WTC11 (cell line): ENCODE results near the gene DNAH8. TPM values are rescaled to one million over a fixed set of nuclear protein-coding genes. Genes with fewer than 3 reads are reported as not detected.

ENCODE experiments used
- ATAC-seq: fragments of 200-7000 bp; cut with Tn5 transposase; 2 replicates; pipeline ENCODE4 v1.10.0; 2021; ENCODE audit warnings: mild to moderate bottlenecking, moderate library complexity
- CTCF ChIA-PET: fragments of 300-600 bp; sonication (Branson Sonifier 250); formaldehyde crosslinking; loops from one replicate; lab custom pipeline; 2021; ENCODE audit warnings: antibody characterized with exemption; lab: Charles Lee
- POLR2A ChIA-PET: fragments of 350-600 bp; sonication (Branson Sonifier 250); formaldehyde crosslinking; loops from one replicate; lab custom pipeline; 2021; ENCODE audit warnings: antibody characterized with exemption; lab: Charles Lee
- DNase-seq: peaks from one replicate; pipeline ENCODE4 v3.0.0; 2021; ENCODE audit warnings: low spot score
- H3K27ac Mint-ChIP-seq: 2 replicates; pipeline ENCODE4 v1.8.0; 2021; ENCODE audit warnings: mixed read lengths
- H3K27me3 Mint-ChIP-seq: 2 replicates; pipeline ENCODE4 v1.8.0; 2021; ENCODE audit warnings: low read depth, mild to moderate bottlenecking, moderate library complexity, mixed read lengths
- H3K36me3 Mint-ChIP-seq: 2 replicates; pipeline ENCODE4 v1.8.0; 2021; ENCODE audit warnings: mixed read lengths
- H3K4me1 Mint-ChIP-seq: 2 replicates; pipeline ENCODE4 v1.8.0; 2022; ENCODE audit warnings: mixed read lengths
- H3K4me3 Mint-ChIP-seq: 2 replicates; pipeline ENCODE4 v1.8.0; 2021; ENCODE audit warnings: mild to moderate bottlenecking, moderate library complexity, mixed read lengths
- H3K9me3 Mint-ChIP-seq: 2 replicates; pipeline ENCODE4 v1.8.0; 2021; ENCODE audit warnings: mixed read lengths
- CREB1 ChIP-seq: sonication (generic); formaldehyde crosslinking; IDR thresholded peaks from 2 replicates; pipeline ENCODE4 v1.8.0; 2023; ENCODE audit warnings: mild to moderate bottlenecking, missing genetic modification reagents
- CREM ChIP-seq: sonication (generic); formaldehyde crosslinking; IDR thresholded peaks from 2 replicates; pipeline ENCODE4 v1.8.1; 2022; ENCODE audit warnings: mild to moderate bottlenecking, missing genetic modification reagents, moderate library complexity
- EMX1 ChIP-seq: fragments of 250-450 bp; sonication (Bioruptor Pico); IDR thresholded peaks from 2 replicates; pipeline ENCODE4 v1.8.0; 2021; ENCODE audit warnings: mild to moderate bottlenecking
- ETV6 ChIP-seq: sonication (generic); formaldehyde crosslinking; IDR thresholded peaks from 2 replicates; pipeline ENCODE4 v1.8.1; 2022; ENCODE audit warnings: mild to moderate bottlenecking, missing genetic modification reagents
- FOXK1 ChIP-seq: sonication (generic); formaldehyde crosslinking; IDR thresholded peaks from 2 replicates; pipeline ENCODE4 v1.8.0; 2022; ENCODE audit warnings: mild to moderate bottlenecking, moderate library complexity, missing genetic modification reagents
- FOXP1 ChIP-seq: sonication (generic); formaldehyde crosslinking; IDR thresholded peaks from 2 replicates; pipeline ENCODE4 v1.8.0; 2022; ENCODE audit warnings: missing genetic modification reagents, mild to moderate bottlenecking, moderate library complexity, borderline replicate concordance
- NR2C2 ChIP-seq: sonication (generic); formaldehyde crosslinking; IDR thresholded peaks from 2 replicates; pipeline ENCODE4 v1.8.0; 2022; ENCODE audit warnings: mild to moderate bottlenecking, missing genetic modification reagents
- SMAD3 ChIP-seq: sonication (generic); formaldehyde crosslinking; IDR thresholded peaks from 2 replicates; pipeline ENCODE4 v1.8.0; 2022; ENCODE audit warnings: missing genetic modification reagents, mild to moderate bottlenecking, borderline replicate concordance
- SMAD4 ChIP-seq: sonication (generic); formaldehyde crosslinking; IDR thresholded peaks from 2 replicates; pipeline ENCODE4 v1.8.0; 2022; ENCODE audit warnings: mild to moderate bottlenecking, missing genetic modification reagents
- SP1 ChIP-seq: sonication (generic); formaldehyde crosslinking; conservative IDR thresholded peaks from 2 replicates; pipeline ENCODE4 v1.8.1; 2022; ENCODE audit warnings: missing genetic modification reagents
- TCF7 ChIP-seq: sonication (generic); formaldehyde crosslinking; IDR thresholded peaks from 2 replicates; pipeline ENCODE4 v1.8.0; 2022; ENCODE audit warnings: mild to moderate bottlenecking, low read depth, missing genetic modification reagents, moderate library complexity
- TEAD1 ChIP-seq: sonication (generic); formaldehyde crosslinking; IDR thresholded peaks from 2 replicates; pipeline ENCODE4 v1.8.0; 2022; ENCODE audit warnings: mild to moderate bottlenecking, missing genetic modification reagents
- TP53 ChIP-seq: sonication (generic); formaldehyde crosslinking; IDR thresholded peaks from 2 replicates; pipeline ENCODE4 v1.8.1; 2023; ENCODE audit warnings: mild to moderate bottlenecking, missing genetic modification reagents
- ZNF138 ChIP-seq: sonication (generic); formaldehyde crosslinking; conservative IDR thresholded peaks from 2 replicates; pipeline ENCODE4 v1.8.1; 2022; ENCODE audit warnings: mild to moderate bottlenecking, moderate library complexity, missing genetic modification reagents
- total RNA-seq: library from RNA; stranded (reverse); gene quantifications from 3 replicates; pipeline ENCODE4 v1.2.3, GENCODE V29; 2021
- TF ChIP-seq, protein P1 (sequence below): sonication (generic); formaldehyde crosslinking; IDR thresholded peaks from 2 replicates; pipeline ENCODE4 v1.8.1; 2023; ENCODE audit warnings: mild to moderate bottlenecking, missing genetic modification reagents, moderate library complexity
- TF ChIP-seq, protein P2 (sequence below): fragments of 250-450 bp; sonication (Bioruptor Pico); IDR thresholded peaks from 2 replicates; pipeline ENCODE4 v1.9.0; 2021; ENCODE audit warnings: mild to moderate bottlenecking, borderline replicate concordance
- TF ChIP-seq, protein P3 (sequence below): sonication (generic); formaldehyde crosslinking; IDR thresholded peaks from 2 replicates; pipeline ENCODE4 v1.8.1; 2022; ENCODE audit warnings: low read depth, mild to moderate bottlenecking, moderate library complexity, missing genetic modification reagents, borderline replicate concordance
- TF ChIP-seq, protein P4 (sequence below): sonication (generic); formaldehyde crosslinking; IDR thresholded peaks from 2 replicates; pipeline ENCODE4 v1.8.0; 2022; ENCODE audit warnings: mild to moderate bottlenecking, missing genetic modification reagents
- TF ChIP-seq, protein P5 (sequence below): sonication (generic); formaldehyde crosslinking; IDR thresholded peaks from 2 replicates; pipeline ENCODE4 v1.8.0; 2022; ENCODE audit warnings: mild to moderate bottlenecking, missing genetic modification reagents
- TF ChIP-seq, protein P6 (sequence below): sonication (generic); formaldehyde crosslinking; conservative IDR thresholded peaks from 2 replicates; pipeline ENCODE4 v1.8.1; 2022; ENCODE audit warnings: mild to moderate bottlenecking, missing genetic modification reagents

Gene DNAH8
- total RNA-seq, 1 experiment from 2014 or later = 0.02 TPM

DNA sequence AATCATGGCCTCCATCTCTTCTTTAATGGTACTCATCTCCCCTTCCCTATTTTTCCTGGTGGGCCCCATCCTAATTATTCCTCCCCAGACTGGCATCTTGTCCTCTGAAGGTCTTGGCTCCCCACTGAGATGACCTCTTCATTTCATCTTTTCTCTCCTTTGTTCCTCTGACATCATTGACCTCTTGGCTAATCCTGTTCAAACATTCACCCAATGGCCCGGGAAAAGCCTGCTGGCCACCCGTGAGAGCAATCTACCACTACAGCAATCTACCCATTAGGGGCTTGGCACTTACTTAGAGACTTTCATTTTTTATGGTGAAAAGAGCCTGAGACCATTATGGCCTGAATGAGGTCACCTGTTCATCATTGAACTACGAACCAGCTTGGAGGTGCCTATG, 130.8 kb downstream of the DNAH8 start (continued):
- TF ChIP-seq TP53 (no peak), SP1 (CRISPR knock-in tag) (no peak), ZNF138 (CRISPR knock-in tag) (no peak), CREB1 (no peak), SMAD4 (CRISPR knock-in tag) (no peak)
- TF ChIP-seq, protein P1, sequence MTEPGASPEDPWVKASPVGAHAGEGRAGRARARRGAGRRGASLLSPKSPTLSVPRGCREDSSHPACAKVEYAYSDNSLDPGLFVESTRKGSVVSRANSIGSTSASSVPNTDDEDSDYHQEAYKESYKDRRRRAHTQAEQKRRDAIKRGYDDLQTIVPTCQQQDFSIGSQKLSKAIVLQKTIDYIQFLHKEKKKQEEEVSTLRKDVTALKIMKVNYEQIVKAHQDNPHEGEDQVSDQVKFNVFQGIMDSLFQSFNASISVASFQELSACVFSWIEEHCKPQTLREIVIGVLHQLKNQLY = no peak

DNA sequence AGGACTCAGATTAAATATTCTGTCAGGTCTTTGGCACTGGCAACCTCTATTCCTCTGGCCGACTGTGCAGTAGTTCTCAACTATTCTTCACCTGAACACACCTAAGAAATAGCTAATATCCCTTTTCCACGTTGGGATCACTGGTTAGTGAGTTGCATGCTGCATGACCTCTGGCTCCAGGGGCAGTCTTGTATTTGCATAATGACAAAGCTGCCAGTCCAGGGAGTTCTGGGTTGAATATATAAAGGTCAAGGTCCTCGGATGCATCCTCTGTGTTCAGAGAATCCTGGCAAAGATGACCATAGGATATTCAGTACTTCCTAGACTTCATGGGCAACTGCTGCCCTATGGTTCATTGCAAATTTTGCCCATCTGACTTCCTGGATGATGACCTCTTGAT, 131.2 kb downstream of the DNAH8 start:
- no peak overlapping the region for H3K4me3 Mint-ChIP-seq
- no peaks in the 10 kb centered on the region for H3K36me3 Mint-ChIP-seq
- CTCF ChIA-PET = interaction anchor here (1.8 kb wide), 1 partner anchor 73 kb away, joined by 4 read pairs; no protein-coding TSS in a partner anchor
- no peak overlapping the region for H3K27ac Mint-ChIP-seq
- H3K9me3 Mint-ChIP-seq = peaks cover 6% of the 10 kb centered on the region; the same call in 1 of the 2 replicates
- POLR2A ChIA-PET = no interaction called here
- no peaks in the 10 kb centered on the region; the same call in 1 of the 2 replicates for H3K27me3 Mint-ChIP-seq
- H3K4me1 Mint-ChIP-seq = peaks cover 20% of the 10 kb centered on the region
- no peak for ATAC-seq
- no peak for TF ChIP-seq CREM
- TF ChIP-seq, all 79 proteins: peak for 0
- no peak for DNase-seq

DNA sequence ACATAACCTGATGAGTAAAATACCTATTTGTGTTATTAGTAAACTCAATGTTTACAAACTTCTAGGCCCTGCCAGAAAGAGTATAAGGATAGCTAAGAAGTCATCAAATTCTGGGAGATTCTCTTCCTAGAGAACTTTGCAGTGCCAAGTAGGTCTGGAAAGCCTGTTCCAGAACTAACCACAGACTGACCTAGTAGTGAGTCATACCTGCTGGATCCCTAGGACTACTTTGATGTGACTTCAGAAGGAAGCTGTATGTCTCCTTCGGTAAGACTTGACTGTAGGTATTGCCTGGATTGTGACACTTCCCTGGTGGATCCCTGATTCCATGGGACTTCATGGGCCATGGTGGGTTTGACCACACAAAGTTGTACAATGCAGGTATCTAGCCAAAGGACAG, 131.7 kb downstream of the DNAH8 start:
- no peak overlapping the region for H3K27ac Mint-ChIP-seq
- TF ChIP-seq SMAD3 (no peak), NR2C2 (CRISPR knock-in tag) (no peak), FOXK1 (CRISPR knock-in tag) (no peak), EMX1 (CRISPR knock-in tag) (no peak)
- TF ChIP-seq, protein P2, sequence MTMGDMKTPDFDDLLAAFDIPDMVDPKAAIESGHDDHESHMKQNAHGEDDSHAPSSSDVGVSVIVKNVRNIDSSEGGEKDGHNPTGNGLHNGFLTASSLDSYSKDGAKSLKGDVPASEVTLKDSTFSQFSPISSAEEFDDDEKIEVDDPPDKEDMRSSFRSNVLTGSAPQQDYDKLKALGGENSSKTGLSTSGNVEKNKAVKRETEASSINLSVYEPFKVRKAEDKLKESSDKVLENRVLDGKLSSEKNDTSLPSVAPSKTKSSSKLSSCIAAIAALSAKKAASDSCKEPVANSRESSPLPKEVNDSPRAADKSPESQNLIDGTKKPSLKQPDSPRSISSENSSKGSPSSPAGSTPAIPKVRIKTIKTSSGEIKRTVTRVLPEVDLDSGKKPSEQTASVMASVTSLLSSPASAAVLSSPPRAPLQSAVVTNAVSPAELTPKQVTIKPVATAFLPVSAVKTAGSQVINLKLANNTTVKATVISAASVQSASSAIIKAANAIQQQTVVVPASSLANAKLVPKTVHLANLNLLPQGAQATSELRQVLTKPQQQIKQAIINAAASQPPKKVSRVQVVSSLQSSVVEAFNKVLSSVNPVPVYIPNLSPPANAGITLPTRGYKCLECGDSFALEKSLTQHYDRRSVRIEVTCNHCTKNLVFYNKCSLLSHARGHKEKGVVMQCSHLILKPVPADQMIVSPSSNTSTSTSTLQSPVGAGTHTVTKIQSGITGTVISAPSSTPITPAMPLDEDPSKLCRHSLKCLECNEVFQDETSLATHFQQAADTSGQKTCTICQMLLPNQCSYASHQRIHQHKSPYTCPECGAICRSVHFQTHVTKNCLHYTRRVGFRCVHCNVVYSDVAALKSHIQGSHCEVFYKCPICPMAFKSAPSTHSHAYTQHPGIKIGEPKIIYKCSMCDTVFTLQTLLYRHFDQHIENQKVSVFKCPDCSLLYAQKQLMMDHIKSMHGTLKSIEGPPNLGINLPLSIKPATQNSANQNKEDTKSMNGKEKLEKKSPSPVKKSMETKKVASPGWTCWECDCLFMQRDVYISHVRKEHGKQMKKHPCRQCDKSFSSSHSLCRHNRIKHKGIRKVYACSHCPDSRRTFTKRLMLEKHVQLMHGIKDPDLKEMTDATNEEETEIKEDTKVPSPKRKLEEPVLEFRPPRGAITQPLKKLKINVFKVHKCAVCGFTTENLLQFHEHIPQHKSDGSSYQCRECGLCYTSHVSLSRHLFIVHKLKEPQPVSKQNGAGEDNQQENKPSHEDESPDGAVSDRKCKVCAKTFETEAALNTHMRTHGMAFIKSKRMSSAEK (CRISPR knock-in tag) = no peak
- TF ChIP-seq, protein P3, sequence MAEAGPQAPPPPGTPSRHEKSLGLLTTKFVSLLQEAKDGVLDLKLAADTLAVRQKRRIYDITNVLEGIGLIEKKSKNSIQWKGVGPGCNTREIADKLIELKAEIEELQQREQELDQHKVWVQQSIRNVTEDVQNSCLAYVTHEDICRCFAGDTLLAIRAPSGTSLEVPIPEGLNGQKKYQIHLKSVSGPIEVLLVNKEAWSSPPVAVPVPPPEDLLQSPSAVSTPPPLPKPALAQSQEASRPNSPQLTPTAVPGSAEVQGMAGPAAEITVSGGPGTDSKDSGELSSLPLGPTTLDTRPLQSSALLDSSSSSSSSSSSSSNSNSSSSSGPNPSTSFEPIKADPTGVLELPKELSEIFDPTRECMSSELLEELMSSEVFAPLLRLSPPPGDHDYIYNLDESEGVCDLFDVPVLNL (CRISPR knock-in tag) = no peak
- TF ChIP-seq, all 79 proteins: peak for 0
- DNase-seq (no peak), ATAC-seq (no peak)
- H3K36me3 Mint-ChIP-seq = no peaks in the 10 kb centered on the region
- ChIA-PET POLR2A (no interaction called here), CTCF (interaction anchor here (1.8 kb wide), 1 partner anchor 73 kb away, joined by 4 read pairs; no protein-coding TSS in a partner anchor)
- no peaks in the 10 kb centered on the region; the same call in 1 of the 2 replicates for H3K27me3 Mint-ChIP-seq
- H3K4me3 Mint-ChIP-seq = no peak overlapping the region
- H3K4me1 Mint-ChIP-seq = peaks cover 20% of the 10 kb centered on the region
- peaks cover 6% of the 10 kb centered on the region; the same call in 1 of the 2 replicates for H3K9me3 Mint-ChIP-seq

DNA sequence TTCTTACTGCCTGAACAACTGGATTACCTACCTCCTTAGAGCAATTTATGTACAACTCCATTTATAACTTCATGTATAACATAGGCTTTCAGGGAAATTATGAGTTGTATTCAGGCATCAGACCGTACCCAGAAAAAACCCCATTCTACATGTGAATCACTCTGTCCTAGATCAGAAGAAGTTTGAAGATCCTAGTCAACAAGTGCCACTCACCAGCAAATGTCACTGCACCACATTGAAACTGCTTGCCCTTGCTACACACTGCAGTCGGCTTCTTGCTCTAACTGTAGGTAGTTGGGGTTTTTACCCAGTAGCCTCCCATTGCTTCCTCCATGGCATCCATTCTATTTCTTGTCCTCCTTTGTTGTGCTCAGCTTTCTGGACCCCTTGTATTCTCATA, 132.4 kb downstream of the DNAH8 start:
- Mint-ChIP-seq H3K4me3 (no peak overlapping the region), H3K27ac (no peak overlapping the region), H3K9me3 (peaks cover 6% of the 10 kb centered on the region; the same call in 1 of the 2 replicates), H3K4me1 (peaks cover 26% of the 10 kb centered on the region), H3K36me3 (no peaks in the 10 kb centered on the region), H3K27me3 (no peaks in the 10 kb centered on the region; the same call in 1 of the 2 replicates)
- DNase-seq (no peak), ATAC-seq (no peak)
- POLR2A ChIA-PET = no interaction called here
- CTCF ChIA-PET = no interaction called here
- TF ChIP-seq TEAD1 = no peak
- no peak for TF ChIP-seq FOXK1 (CRISPR knock-in tag)
- TF ChIP-seq, protein P4, sequence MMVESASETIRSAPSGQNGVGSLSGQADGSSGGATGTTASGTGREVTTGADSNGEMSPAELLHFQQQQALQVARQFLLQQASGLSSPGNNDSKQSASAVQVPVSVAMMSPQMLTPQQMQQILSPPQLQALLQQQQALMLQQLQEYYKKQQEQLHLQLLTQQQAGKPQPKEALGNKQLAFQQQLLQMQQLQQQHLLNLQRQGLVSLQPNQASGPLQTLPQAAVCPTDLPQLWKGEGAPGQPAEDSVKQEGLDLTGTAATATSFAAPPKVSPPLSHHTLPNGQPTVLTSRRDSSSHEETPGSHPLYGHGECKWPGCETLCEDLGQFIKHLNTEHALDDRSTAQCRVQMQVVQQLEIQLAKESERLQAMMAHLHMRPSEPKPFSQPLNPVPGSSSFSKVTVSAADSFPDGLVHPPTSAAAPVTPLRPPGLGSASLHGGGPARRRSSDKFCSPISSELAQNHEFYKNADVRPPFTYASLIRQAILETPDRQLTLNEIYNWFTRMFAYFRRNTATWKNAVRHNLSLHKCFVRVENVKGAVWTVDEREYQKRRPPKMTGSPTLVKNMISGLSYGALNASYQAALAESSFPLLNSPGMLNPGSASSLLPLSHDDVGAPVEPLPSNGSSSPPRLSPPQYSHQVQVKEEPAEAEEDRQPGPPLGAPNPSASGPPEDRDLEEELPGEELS (CRISPR knock-in tag) = no peak
- TF ChIP-seq, protein P5, sequence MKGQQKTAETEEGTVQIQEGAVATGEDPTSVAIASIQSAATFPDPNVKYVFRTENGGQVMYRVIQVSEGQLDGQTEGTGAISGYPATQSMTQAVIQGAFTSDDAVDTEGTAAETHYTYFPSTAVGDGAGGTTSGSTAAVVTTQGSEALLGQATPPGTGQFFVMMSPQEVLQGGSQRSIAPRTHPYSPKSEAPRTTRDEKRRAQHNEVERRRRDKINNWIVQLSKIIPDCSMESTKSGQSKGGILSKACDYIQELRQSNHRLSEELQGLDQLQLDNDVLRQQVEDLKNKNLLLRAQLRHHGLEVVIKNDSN (CRISPR knock-in tag) = no peak
- TF ChIP-seq, protein P6, sequence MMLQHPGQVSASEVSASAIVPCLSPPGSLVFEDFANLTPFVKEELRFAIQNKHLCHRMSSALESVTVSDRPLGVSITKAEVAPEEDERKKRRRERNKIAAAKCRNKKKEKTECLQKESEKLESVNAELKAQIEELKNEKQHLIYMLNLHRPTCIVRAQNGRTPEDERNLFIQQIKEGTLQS (CRISPR knock-in tag) = no peak
- TF ChIP-seq ETV6 (CRISPR knock-in tag) = no peak
- no peak for TF ChIP-seq FOXP1
- no peak for TF ChIP-seq TCF7 (CRISPR knock-in tag)
